ENCODE results near the gene SMIM8. TPM values are rescaled to one million over a fixed set of nuclear protein-coding genes. Genes with fewer than 3 reads are reported as not detected.

The SMIM8 gene
- total RNA-seq, 1 donor from 2014 or later, result 13.5 TPM

- Mint-ChIP-seq H3K27ac (ENCODE audit: unreplicated experiment) (no peak overlapping the region), H3K4me3 (no peak overlapping the region), H3K27me3 (ENCODE audit: low read depth) (no peaks in the 10 kb centered on the region), H3K9me3 (peaks cover 8% of the 10 kb centered on the region), H3K36me3 (ENCODE audit: low read depth) (no peaks in the 10 kb centered on the region), H3K4me1 (no peaks in the 10 kb centered on the region)
- no peak for TF ChIP-seq CTCF (conservative IDR thresholded peaks at IDR 0.05)
- DNase-seq (ENCODE audit: low read depth, low spot score), result no peak
Observed at GRCh38 chr6:87281426-87281825, 41.0 kb upstream of the SMIM8 start.

GRCh38 chr6:87282743-87283142 is 39.6 kb upstream of the SMIM8 start:
- Mint-ChIP-seq H3K27me3 (ENCODE audit: low read depth) (no peaks in the 10 kb centered on the region), H3K4me3 (no peak overlapping the region), H3K4me1 (no peaks in the 10 kb centered on the region), H3K36me3 (ENCODE audit: low read depth) (no peaks in the 10 kb centered on the region), H3K9me3 (peaks cover 8% of the 10 kb centered on the region), H3K27ac (ENCODE audit: unreplicated experiment) (no peak overlapping the region)
- no peak for DNase-seq (ENCODE audit: low read depth, low spot score)
- no peak for TF ChIP-seq CTCF (conservative IDR thresholded peaks at IDR 0.05)

GRCh38 chr6:87283461-87283860 is 38.9 kb upstream of the SMIM8 start:
- Mint-ChIP-seq H3K27me3 (ENCODE audit: low read depth) (no peaks in the 10 kb centered on the region), H3K27ac (ENCODE audit: unreplicated experiment) (no peak overlapping the region), H3K36me3 (ENCODE audit: low read depth) (no peaks in the 10 kb centered on the region), H3K4me1 (no peaks in the 10 kb centered on the region), H3K4me3 (no peak overlapping the region), H3K9me3 (peaks cover 8% of the 10 kb centered on the region)
- no peak for DNase-seq (ENCODE audit: low read depth, low spot score)
- TF ChIP-seq CTCF (conservative IDR thresholded peaks at IDR 0.05), result no peak

- no peak for TF ChIP-seq CTCF (conservative IDR thresholded peaks at IDR 0.05)
- Mint-ChIP-seq H3K4me1 (no peaks in the 10 kb centered on the region), H3K27ac (ENCODE audit: unreplicated experiment) (no peak overlapping the region), H3K36me3 (ENCODE audit: low read depth) (no peaks in the 10 kb centered on the region), H3K27me3 (ENCODE audit: low read depth) (no peaks in the 10 kb centered on the region), H3K4me3 (no peak overlapping the region), H3K9me3 (peaks cover 8% of the 10 kb centered on the region)
- no peak for DNase-seq (ENCODE audit: low read depth, low spot score)
Observed at GRCh38 chr6:87287251-87287650, 35.1 kb upstream of the SMIM8 start.

GRCh38 chr6:87289571-87289970 is 32.8 kb upstream of the SMIM8 start:
- H3K27me3 Mint-ChIP-seq (ENCODE audit: low read depth), result no peaks in the 10 kb centered on the region

More at GRCh38 chr6:87289571-87289970, 32.8 kb upstream of the SMIM8 start:
- H3K36me3 Mint-ChIP-seq (ENCODE audit: low read depth), result no peaks in the 10 kb centered on the region
- no peak for TF ChIP-seq CTCF (conservative IDR thresholded peaks at IDR 0.05)
- no peaks in the 10 kb centered on the region for H3K4me1 Mint-ChIP-seq
- H3K4me3 Mint-ChIP-seq, result no peak overlapping the region
- no peak for DNase-seq (ENCODE audit: low read depth, low spot score)
- no peak overlapping the region for H3K27ac Mint-ChIP-seq (ENCODE audit: unreplicated experiment)
- H3K9me3 Mint-ChIP-seq, result peaks cover 6% of the 10 kb centered on the region

Data from neural crest cell (in vitro differentiated cells).